Epithelial cell of proximal tubule (primary cell): ENCODE data around the gene IGF2R. TPM values are rescaled to one million over a fixed set of nuclear protein-coding genes. Genes with fewer than 3 reads are reported as not detected.
A peak's percentile ranks its signal among the peaks of the same experiment; 100 is the strongest.

Source experiments
- DNase-seq: peaks from one replicate; pipeline ENCODE4 v3.0.0-alpha.2; 2011; ENCODE audit warnings: low read depth
- H3K4me3 ChIP-seq: 2 replicates; pipeline ENCODE4 v1.5.1; 2011; ENCODE audit warnings: low read depth, mild to moderate bottlenecking, low read length
- total RNA-seq: library from RNA; depleted of rRNA; stranded (reverse); fragments of >200 nt; gene quantifications from 2 replicates; pipeline ENCODE4 v1.2.3, GENCODE V29; 2015
- TF ChIP-seq, protein P1 (sequence below): conservative IDR thresholded peaks from 2 replicates; pipeline ENCODE4 v1.5.1; 2012; ENCODE audit warnings: low read depth, mild to moderate bottlenecking, low read length

IGF2R gene
- total RNA-seq, 1 donor from 2014 or later, result 50.8 TPM

DNA sequence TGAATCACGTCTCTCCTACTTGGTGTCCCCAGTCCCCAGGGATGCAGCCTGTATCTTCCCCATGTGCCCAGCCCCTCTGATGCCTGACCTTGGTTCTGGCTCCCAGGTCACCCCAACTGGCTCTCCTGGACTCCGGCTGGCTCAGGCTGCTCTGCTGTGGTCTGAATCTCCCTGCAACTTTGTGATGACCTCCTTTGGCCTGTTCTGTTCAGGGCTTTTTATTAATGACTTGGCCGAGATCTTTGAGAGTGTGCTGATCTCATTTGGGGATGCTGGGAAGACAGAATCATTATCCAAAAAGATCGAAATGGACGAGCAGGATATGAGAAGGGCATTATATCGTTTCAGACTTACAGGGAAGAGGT is 67.4 kb downstream of the IGF2R start:
- no peak for DNase-seq
- TF ChIP-seq, protein P1, sequence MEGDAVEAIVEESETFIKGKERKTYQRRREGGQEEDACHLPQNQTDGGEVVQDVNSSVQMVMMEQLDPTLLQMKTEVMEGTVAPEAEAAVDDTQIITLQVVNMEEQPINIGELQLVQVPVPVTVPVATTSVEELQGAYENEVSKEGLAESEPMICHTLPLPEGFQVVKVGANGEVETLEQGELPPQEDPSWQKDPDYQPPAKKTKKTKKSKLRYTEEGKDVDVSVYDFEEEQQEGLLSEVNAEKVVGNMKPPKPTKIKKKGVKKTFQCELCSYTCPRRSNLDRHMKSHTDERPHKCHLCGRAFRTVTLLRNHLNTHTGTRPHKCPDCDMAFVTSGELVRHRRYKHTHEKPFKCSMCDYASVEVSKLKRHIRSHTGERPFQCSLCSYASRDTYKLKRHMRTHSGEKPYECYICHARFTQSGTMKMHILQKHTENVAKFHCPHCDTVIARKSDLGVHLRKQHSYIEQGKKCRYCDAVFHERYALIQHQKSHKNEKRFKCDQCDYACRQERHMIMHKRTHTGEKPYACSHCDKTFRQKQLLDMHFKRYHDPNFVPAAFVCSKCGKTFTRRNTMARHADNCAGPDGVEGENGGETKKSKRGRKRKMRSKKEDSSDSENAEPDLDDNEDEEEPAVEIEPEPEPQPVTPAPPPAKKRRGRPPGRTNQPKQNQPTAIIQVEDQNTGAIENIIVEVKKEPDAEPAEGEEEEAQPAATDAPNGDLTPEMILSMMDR, result no peak
- no peak overlapping the region for H3K4me3 ChIP-seq

- H3K4me3 ChIP-seq, result no peak overlapping the region
- TF ChIP-seq, protein P1, result no peak
- no peak for DNase-seq
These were observed 67.9 kb downstream of the IGF2R start for GRCh38 chr6:160036790-160037206.

GRCh38 chr6:160038479-160038878 is 69.6 kb downstream of the IGF2R start:
- TF ChIP-seq, protein P1, result no peak
- no peak overlapping the region for H3K4me3 ChIP-seq
- no peak for DNase-seq

DNA sequence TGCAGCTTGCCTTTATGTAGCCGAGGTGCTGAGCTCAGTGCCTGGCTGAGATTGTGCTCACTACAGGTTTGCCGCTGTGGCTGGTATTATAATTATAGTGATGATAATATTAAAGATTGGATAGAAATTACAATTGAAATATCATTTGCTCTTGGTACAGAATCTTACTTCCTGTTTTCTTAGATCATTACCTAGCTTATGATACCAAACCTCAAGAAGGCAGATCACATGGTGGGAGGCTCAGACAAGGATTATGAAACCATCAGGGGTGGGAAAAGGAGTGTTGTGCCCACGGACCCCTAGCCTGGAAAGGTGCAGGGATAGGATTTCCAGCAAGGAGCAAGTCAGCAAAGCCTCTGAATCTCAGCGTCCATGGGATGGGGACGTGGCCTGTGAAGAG is 70.6 kb downstream of the IGF2R start:
- no peak overlapping the region for H3K4me3 ChIP-seq
- TF ChIP-seq, protein P1, result no peak
- DNase-seq, result no peak

DNA sequence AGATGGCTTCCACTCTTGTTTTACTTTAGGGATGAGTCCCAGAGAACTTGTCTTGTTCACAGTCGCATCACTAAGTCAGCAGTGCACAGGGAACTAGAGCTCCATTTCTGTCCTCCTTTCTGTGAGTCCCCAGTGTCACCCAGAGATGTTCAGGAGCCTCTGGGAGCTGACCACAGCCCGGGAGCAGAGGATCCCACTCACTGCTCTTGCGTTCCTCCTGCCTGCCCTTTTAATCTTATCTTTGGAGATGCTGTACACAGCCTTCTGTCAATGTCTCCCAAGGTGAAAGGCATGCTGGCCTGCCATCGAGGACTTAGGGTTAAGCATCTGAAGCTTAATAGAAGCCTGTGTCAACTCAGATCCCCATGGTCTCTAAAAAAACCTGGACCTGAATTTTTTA is 71.2 kb downstream of the IGF2R start:
- no peak overlapping the region for H3K4me3 ChIP-seq
- TF ChIP-seq, protein P1, result no peak
- DNase-seq, result no peak

GRCh38 chr6:160040527-160041264 is 71.8 kb downstream of the IGF2R start:
- H3K4me3 ChIP-seq, result no peak overlapping the region
- TF ChIP-seq, protein P1, result no peak
- DNase-seq, result no peak

DNA sequence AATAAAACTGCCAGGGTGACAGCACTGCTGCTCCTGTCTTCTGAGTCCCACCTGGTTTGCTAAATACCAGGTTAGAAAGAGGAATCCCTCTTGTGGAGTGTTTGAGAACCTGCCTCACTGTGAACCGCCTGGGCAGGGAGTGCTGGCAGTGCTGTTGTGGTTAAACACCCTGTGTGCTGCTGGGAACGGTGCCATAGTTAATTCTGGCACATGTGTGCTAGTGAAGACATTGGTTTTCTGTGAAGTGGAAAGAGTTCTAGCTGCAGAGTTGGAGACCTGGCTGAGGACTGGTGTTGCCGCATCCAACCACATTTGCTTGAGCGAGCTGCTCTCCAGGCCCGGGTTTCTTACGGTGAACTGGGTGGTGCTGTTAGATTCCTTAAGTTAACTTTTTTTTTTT is 72.7 kb downstream of the IGF2R start:
- H3K4me3 ChIP-seq, result no peak overlapping the region
- TF ChIP-seq, protein P1, result peak; percentile 23
- no peak for DNase-seq
